GM21423 (cell line): ENCODE data around the gene ATF6.

Experiments
- ATAC-seq: cut with Tn5 transposase; IDR thresholded peaks from one replicate; pipeline ENCODE4 v1.9.1; 2021; ENCODE audit warnings: mild to moderate bottlenecking, moderate library complexity; ENCODE audit not compliant: unreplicated experiment

ATF6 gene

DNA sequence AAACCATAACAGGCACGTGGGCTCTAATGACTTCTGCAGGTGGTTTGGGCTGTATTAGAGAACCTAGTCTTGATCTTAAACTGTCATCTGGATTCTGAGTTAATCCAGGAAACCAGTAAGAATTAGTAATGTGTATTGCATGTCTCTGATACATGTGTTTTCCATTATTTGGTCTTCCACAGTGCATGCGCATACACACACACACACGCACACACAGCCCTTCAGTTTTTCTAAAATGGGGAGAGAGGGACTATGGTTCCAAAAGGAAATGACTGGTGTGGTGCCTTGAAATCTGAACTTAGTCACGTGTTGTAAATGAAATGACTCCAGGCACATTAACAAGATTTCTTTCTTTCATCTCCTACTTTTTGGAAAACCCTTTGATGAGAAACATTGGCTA lies 190.0 kb downstream of the ATF6 start:
- ATAC-seq = no peak

- no peak for ATAC-seq
These were observed 190.8 kb downstream of the ATF6 start for GRCh38 chr1:161956930-161957329.

- ATAC-seq = no peak
These were observed 192.3 kb downstream of the ATF6 start for GRCh38 chr1:161958425-161958824.

DNA sequence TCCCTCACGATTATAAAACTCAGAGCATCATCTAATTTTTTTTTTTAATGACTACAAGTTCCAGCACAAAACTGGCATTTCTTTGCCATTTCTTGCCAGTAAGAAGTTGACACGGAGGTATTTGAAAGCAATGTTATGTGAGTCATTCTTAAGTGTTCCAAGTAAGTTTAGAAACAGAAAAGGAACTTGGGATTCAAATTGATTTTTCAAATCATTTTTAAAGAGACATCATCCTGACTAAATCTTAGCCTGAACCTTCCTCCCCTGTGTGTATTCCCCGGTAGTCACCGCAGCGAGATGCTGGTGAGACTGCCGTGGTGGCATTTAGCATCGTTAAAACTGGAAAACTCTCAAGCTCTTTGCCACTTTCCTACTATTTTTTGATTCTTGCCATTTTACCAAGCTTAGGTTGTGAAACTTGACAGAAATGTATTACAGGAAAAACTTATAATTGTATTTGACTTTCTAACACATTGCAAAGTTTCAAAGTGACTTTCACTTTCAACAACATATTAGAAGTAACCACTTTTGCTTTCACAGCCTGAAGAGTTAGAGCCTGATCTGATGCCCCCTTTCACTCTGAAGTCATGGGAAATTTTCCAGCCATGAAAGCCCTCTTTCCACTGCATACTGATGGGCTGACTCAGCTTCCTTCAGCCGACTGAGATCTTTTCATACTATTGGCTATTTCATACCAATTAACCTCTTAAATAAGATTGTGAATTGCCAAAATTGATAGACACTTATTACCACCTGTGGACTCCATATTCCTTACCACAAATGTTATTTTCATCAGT lies 196.2 kb downstream of the ATF6 start:
- ATAC-seq = peak; percentile 92

GRCh38 chr1:161966067-161966466 lies 199.9 kb downstream of the ATF6 start:
- ATAC-seq = no peak

DNA sequence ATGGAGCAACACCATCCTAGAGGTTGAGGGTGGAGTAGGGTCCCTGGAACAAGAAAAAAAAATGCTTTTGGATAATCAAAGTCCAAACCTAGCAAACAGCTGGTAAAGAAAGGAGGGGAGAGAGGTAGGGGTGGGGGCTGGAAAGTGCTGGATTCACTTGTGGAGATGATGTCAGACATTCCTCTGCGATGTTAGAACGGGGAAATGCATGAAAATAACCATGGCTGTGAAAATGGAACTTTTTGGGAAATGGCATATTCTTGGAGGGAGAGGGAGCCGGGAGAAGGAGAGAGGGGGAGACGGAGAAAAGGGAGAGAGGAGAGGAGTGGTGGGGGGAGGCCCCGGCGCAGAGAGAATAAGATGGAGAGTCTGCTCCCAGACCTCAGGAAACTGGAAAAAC lies 203.9 kb downstream of the ATF6 start:
- no peak for ATAC-seq

DNA sequence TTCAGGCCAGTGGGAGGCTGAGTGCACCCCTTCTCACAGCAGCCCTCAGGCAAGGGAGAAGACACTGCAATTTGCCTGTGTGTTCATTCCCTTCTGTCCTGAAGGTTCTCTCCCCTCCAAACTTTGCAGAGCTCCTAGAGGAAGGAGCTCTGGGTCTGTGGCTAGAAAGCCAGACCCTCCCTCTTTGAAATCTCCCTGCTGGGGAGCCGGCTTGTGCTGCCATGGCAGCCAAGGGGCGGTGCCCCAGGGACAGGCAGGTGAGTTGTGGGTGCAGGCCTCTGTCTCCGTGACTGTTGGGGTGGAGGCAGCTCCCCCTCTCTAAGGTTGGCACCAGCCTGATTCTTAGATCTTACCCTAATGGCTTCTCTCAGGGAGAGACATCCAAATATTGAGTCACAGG lies 204.5 kb downstream of the ATF6 start:
- ATAC-seq = no peak

GRCh38 chr1:161972828-161973227 lies 206.7 kb downstream of the ATF6 start:
- no peak for ATAC-seq

DNA sequence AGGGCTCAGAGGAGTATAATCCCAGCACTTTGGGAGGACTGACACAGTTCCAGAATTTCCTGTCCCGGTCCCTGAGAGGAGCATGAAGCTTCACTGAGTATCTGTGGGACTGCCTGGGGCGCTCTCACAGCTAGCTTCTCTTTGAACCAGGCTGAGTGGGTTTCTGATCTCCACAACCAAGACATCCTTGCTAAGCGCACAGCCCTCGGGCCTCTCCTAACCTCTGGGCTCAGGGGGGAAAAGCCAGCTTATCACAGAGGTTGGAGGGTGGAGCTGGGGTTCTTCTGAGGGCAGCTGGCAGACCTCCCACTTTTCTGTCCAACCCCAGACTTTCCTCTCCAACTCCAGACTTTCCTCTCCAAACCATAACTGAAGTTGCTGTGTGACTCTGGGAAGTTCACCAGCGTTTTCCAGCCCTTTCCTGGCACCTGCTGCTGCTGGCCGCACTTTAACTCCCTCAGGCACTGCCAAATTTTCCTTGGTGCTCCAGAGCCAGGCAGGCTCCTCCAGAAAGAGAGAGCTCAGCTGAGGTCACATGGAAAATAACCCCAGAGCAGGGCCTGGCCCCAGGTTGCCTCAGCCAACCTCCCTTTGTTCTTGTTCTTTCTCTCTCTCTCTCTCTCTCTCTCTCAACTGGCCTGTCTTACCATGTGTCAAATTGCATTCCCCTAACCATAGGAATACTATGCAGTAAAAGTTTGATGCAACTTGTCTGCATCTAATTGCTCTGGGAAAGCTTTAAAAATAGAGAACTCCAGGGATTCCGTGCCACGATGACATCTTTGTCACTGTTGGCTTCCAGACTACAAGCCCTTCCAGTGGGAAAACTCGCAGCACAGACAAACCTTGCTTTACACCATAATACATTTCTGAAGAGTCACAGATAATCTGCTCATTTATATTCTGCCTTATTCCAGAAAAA lies 208.1 kb downstream of the ATF6 start:
- no peak for ATAC-seq

- no peak for ATAC-seq
These were observed 212.1 kb downstream of the ATF6 start for GRCh38 chr1:161978011-161978790.

DNA sequence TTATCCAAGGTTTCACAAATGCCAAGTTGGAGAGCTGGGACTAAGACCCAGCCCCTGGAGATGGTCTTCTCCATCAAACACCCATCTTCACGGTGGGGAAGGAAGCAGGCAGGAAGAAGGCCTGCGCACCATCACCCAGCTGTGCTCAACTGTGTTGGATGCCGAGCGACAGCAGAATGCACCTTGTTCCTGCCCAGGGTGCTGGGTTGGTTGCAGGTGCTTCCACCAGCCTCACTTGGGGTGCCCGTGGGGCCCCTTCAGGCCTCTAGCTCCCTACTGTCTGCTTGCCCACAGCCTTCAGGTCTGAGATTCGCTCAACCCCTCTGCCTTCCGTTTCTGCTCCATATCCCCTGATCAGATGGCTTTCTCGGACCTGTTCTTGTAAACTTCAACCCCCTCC lies 215.0 kb downstream of the ATF6 start:
- no peak for ATAC-seq

- ATAC-seq = no peak
These were observed 215.8 kb downstream of the ATF6 start for GRCh38 chr1:161981735-161982506.

DNA sequence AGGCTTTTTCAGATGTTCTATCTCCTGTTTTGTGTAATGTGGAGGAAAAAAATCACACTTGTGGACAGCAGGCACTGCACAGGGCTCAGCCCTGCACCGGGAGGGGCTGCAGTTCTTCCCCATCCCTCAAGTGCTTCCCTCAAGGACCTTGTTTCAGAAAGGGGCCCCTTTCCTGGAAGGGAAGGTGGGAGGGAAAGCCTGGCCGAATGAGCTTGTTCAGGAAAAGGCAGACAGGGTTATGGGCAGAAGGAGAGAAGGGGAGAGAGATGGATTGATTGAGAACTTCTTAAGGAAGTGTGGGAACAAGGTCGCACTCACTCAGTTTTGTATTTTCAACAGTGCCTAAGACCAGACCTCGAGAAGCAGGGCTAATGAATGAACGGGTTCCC lies 216.4 kb downstream of the ATF6 start:
- no peak for ATAC-seq

GRCh38 chr1:161982917-161983316 lies 216.8 kb downstream of the ATF6 start:
- ATAC-seq = no peak

DNA sequence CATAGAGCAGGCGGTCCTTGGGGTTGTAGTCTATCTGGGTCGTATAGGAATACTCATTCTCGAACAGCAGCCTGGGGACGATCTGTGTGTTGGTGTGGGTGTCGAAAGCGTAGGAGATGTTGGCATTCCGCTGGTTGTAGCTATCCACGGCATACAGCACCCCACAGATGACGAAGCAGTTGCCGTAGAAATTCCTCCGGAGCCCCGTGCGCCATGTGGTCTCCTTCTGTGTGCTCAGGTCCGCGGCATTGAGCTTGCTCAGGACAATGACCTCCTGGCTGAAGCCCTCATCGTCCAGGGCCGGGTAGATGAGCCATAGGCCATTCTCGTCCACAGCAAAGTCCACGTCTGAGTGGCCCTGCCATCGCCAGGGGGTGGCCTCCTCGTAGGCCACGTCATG lies 217.6 kb downstream of the ATF6 start:
- no peak for ATAC-seq

- no peak for ATAC-seq
These were observed 219.2 kb downstream of the ATF6 start for GRCh38 chr1:161985301-161985822.

- ATAC-seq = no peak
These were observed 220.2 kb downstream of the ATF6 start for GRCh38 chr1:161986328-161986727.

GRCh38 chr1:161987303-161987702 lies 221.2 kb downstream of the ATF6 start:
- no peak for ATAC-seq

- ATAC-seq = no peak
These were observed 221.8 kb downstream of the ATF6 start for GRCh38 chr1:161987872-161988271.

DNA sequence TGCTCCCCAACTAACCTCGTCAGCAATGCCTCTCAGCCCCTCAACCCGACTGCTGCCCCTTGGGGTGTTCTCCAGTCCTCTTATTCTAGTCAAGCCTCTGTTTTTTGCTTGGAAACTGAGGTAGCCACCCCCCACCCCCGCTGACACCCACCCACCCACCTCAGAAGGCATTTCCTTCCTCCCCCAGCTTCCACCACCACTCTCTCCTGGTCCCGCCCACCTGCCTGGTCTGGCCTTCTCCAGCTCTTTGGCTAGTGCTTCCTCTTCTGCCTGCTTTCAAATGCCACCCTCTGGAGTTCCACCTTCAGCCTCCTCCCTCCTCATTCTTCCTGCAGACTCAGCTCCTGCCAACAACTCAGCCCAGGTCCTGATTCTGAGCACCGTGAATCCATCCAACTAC lies 222.3 kb downstream of the ATF6 start:
- ATAC-seq = no peak
